Astrocyte of the cerebellum (primary cell): Measurements from ENCODE around the gene ODAD3.
"Not testable (repeated sequence)": the region's sequence is repeated elsewhere in the genome, so short reads cannot be mapped to it uniquely, and the experiment has no call there.

ENCODE experiments used
- DNase-seq: peaks from one replicate; pipeline ENCODE4 v3.0.0-alpha.2; 2011; ENCODE audit warnings: low read depth
- H3K4me3 ChIP-seq: 2 replicates; pipeline ENCODE4 v1.5.1; 2011; ENCODE audit warnings: mild to moderate bottlenecking, low read depth, low read length, moderate library complexity
- in situ Hi-C: cut with HindIII; loops from 2 replicates; pipeline ENCODE4 v1.10.0; 2017; ENCODE audit warnings: low sequenced_read_pairs
- TF ChIP-seq, protein P1 (sequence below): IDR thresholded peaks from 2 replicates; pipeline ENCODE4 v1.5.1; 2012; ENCODE audit warnings: low read length, low read depth, moderate library complexity, mild to moderate bottlenecking; ENCODE audit errors: missing control alignments

ODAD3 gene

DNA sequence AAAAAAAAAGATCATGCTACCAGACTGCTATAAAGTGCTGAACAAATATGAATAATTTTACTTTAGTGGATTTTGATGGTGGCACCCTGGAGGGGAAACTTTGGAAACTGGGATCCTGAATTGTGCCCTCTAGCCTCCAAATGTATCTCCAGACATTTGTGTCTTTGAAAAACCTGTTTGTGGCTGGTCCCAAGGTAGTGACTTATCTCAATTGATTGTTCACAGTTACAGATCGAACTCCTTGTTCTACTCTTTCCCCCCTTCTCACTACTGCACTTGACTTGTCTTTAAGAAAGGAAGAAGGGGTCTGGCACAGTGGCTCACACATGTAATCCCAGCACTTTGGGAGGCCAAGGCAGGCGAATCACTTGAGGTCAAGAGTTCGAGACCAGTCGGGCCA lies 26.3 kb downstream of the ODAD3 start:
- in situ Hi-C loops: no loop called here
- H3K4me3 ChIP-seq: no peak overlapping the region
- TF ChIP-seq, protein P1, sequence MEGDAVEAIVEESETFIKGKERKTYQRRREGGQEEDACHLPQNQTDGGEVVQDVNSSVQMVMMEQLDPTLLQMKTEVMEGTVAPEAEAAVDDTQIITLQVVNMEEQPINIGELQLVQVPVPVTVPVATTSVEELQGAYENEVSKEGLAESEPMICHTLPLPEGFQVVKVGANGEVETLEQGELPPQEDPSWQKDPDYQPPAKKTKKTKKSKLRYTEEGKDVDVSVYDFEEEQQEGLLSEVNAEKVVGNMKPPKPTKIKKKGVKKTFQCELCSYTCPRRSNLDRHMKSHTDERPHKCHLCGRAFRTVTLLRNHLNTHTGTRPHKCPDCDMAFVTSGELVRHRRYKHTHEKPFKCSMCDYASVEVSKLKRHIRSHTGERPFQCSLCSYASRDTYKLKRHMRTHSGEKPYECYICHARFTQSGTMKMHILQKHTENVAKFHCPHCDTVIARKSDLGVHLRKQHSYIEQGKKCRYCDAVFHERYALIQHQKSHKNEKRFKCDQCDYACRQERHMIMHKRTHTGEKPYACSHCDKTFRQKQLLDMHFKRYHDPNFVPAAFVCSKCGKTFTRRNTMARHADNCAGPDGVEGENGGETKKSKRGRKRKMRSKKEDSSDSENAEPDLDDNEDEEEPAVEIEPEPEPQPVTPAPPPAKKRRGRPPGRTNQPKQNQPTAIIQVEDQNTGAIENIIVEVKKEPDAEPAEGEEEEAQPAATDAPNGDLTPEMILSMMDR: no peak
- no peak for DNase-seq

DNA sequence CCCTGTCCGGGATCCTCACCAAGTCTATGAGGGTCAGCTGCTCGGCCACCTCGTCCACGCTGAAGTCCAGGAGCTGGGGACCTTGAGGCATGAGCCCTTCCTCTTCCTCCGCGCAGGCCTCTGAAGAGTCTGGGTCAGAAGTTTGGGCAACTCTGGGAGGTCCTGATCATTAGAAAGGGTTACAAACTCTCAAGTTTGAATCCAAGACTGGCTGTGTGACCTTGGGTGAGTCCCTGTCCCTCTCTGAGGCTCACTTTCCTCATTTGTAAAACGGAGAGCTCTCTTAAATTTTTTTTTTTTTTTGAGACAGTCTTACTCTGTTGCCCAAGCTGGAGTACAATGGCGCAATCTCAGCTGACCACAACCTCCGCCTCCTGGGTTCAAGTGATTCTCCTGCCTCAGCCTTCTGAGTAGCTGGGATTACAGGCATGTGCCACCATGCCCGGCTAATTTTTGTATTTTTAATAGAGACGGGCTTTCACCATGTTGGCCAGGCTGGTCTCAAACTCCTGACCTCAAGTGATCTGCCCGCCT lies 28.2 kb downstream of the ODAD3 start:
- in situ Hi-C loops, H3K4me3 ChIP-seq, DNase-seq: not testable (repeated sequence)

DNA sequence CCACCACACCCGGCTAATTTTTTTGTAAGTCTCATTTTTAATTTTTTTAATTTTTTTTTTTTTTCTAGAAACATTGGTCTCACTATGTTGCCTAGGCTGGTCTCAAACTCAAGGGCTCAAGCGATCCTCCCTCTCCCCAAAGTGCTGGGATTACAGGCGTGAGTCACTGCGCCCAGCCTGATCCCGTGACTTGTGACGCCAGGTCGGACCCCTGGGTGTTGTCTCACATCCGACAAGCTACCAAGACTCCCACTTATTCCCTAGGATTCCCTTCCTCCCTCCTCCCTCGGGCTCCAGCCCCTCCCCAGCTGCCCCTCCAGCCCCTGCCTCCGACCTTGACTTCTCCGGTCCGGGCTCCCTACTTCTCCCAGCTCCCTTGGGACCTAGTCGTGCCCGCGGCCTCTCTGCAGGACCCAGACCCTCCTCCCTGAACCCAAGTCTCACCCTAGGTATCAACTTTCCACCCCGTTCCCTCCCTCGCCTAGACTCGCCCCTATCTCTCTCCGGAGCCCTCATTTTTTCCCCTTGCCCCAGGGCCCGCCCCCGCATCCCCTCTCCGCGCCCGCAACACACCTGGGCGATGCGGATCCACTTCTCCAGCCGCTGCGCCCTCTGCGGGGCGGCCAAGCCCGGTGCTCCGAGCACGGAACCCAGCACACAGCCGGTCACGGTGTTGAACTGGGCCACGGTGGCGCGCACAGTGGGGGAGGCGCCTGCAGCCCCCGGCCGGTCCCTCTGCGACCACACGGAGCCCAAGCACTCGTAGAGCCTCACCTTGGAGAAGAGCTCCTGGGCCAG lies 28.9 kb downstream of the ODAD3 start:
- TF ChIP-seq, protein P1: peak; percentile 43
- in situ Hi-C loops: no loop called here
- no peak overlapping the region for H3K4me3 ChIP-seq
- no peak for DNase-seq

DNA sequence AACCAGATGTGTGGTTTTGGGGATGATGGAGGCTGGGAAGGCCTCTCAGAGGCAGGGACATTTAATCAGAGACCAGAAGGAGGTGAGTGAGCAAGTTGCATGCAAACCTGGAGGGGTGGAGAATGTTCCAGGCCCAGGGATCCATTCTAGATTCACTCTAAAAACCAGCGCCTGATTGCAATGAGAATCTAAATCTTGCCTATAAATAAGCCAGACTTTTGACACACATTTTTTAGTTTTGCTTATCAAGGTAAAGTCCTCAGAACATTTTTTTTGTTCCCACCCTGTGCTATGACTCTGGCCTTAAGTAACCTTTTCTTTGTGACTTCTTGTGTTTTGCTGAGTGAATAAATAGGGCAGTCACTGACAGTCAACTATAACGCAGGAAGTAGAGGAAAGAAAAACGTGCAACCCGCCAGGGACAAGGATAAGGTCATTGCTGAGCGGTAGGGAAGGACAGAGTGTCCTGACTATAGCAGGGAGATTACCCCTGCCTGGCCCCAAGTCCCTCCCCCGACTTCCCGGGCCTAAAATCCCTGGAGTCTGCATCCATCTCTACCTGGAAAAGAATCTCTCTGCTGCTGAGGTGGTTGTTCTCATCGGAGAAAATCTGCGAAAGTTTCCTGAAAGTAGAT lies 30.2 kb downstream of the ODAD3 start:
- H3K4me3 ChIP-seq: no peak overlapping the region
- TF ChIP-seq, protein P1: no peak
- in situ Hi-C loops: no loop called here
- no peak for DNase-seq

DNA sequence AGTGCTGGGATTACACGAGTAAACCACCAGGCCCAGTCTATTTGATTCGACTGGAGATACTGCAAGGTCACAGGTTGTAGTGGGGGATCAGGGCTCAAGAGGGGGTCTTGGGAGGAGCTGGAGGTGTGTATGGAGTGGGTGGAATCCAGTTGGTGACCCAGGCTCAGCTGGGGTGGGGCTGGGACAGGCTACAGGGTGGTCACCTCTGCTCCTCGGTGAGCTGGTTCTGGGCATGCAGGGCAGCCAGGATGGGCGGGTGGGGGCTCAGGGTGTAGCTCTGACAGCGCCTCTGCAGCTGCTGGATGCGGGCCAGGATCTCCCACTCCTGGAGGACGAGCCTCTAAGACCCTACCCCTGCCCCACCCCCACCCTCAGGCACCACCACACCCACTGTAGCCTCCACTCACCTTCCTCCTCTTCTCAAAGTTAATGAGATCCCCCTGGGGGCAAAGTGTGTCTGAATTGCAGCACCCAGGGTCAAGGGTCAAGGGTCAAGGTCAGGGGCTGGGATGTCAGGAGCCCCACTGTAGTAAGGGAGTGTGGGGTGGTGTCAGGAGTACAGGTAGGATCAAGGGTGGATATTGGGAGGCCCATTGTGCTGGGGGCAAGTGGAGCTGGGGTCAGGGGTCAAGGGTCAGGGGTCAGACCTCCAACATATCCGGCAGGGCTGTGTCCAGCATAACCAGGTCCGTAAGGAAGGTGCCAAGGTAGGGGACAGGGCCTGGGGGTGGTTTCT lies 32.9 kb downstream of the ODAD3 start:
- in situ Hi-C loops: no loop called here
- no peak for DNase-seq
- TF ChIP-seq, protein P1: no peak

DNA sequence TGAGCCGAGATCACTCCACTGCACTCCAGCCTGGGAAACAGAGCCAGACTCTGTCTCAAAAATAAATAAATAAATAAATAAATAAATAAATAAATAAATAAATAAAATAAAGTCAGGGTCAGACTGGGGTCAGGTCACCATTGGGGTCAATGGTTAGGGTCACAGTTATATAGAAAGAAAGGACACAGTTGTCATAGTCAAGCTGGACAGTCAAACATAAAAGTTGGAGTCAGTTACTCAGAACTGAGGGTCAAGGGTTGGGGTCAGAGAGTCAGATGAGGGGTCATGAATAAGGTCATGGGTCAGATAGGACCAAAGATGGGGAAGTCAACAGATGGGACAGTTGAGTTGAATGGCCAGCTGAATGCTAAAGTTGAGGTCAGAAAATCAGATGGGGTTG lies 34.1 kb downstream of the ODAD3 start:
- in situ Hi-C loops: no loop called here
- H3K4me3 ChIP-seq: no peak overlapping the region
- TF ChIP-seq, protein P1: no peak
- no peak for DNase-seq

More for the DNA sequence above, 32.9 kb downstream of the ODAD3 start:
- H3K4me3 ChIP-seq: no peak overlapping the region
